ENCODE results near the gene FCGR3B.
"Not testable (repeated sequence)": the region's sequence is repeated elsewhere in the genome, so short reads cannot be mapped to it uniquely, and the experiment has no call there.

FCGR3B gene

GRCh38 chr1:161638251-161638993 lies 7.4 kb upstream of the FCGR3B start:
- H4K8ac ChIP-seq (ENCODE audit: low read depth, low read length); H3K4me2 ChIP-seq (ENCODE audit: low read length): not testable (repeated sequence)
- no CpG with 5 or more reads among the region's 6 CpGs for WGBS (ENCODE audit: extremely low coverage, insufficient coverage, insufficient read length)

DNA sequence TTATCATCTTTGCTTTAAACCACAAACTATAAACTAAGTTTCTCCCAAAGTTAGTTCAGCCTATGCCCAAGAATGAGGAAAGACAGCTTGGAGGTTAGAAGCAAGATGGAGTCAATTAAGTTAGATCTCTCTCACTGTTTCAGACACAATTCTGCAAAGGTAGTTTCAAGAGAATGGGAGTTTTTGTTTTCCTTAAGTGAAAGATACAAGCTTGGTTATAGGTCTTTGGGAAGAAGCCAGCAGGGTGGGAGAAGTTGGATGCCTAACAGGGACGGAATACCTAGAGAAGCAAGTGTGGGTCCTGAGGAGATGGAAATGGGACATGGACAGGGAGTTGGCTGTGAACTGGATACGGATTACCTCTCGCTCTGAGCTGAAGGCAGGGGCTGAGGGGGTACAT lies 6.0 kb upstream of the FCGR3B start:
- not testable (repeated sequence) for H3K27ac ChIP-seq (ENCODE audit: low read depth, low read length); H3K4me3 ChIP-seq (ENCODE audit: low read depth, low read length); H3K18ac ChIP-seq (ENCODE audit: low read length); DNase-seq; H3K9me3 ChIP-seq (ENCODE audit: insufficient read depth, low read depth, low read length); H3K4ac ChIP-seq (ENCODE audit: low read depth, low read length); H3K36me3 ChIP-seq (ENCODE audit: control insufficient read depth in 1 of 2, insufficient read depth in 2 of 2, low read length in 2 of 2); H2AK5ac ChIP-seq (ENCODE audit: low read length); H3K4me2 ChIP-seq (ENCODE audit: low read length); H3K79me2 ChIP-seq (ENCODE audit: control insufficient read depth, insufficient read depth, low read length, poor library complexity); H2BK12ac ChIP-seq (ENCODE audit: low read length); H4K8ac ChIP-seq (ENCODE audit: low read depth, low read length); H3K23ac ChIP-seq (ENCODE audit: low read length); H3K9ac ChIP-seq (ENCODE audit: low read length); H4K12ac ChIP-seq (ENCODE audit: low read depth, low read length); H3K4me1 ChIP-seq (ENCODE audit: control insufficient read depth in 1 of 2, insufficient read depth in 2 of 2, low read length in 2 of 2); H2BK5ac ChIP-seq (ENCODE audit: low read depth, low read length, poor library complexity); H4K91ac ChIP-seq (ENCODE audit: low read depth, low read length); H3K79me1 ChIP-seq (ENCODE audit: low read length); H3K14ac ChIP-seq (ENCODE audit: low read length); H2BK120ac ChIP-seq (ENCODE audit: insufficient read depth, low read length, poor library complexity); H3K27me3 ChIP-seq (ENCODE audit: insufficient read depth, low read length); H2AFZ ChIP-seq (ENCODE audit: insufficient read depth, low read length, poor library complexity)
- no CpG with 5 or more reads among the region's 3 CpGs for WGBS (ENCODE audit: extremely low coverage, insufficient coverage, insufficient read length)

More at GRCh38 chr1:161638251-161638993, 7.4 kb upstream of the FCGR3B start:
- H2AFZ ChIP-seq (ENCODE audit: insufficient read depth, low read length, poor library complexity); H3K14ac ChIP-seq (ENCODE audit: low read length); H3K4me1 ChIP-seq (ENCODE audit: control insufficient read depth in 1 of 2, insufficient read depth in 2 of 2, low read length in 2 of 2); H3K9ac ChIP-seq (ENCODE audit: low read length); H3K79me1 ChIP-seq (ENCODE audit: low read length); H3K79me2 ChIP-seq (ENCODE audit: control insufficient read depth, insufficient read depth, low read length, poor library complexity); H4K12ac ChIP-seq (ENCODE audit: low read depth, low read length); H2AK5ac ChIP-seq (ENCODE audit: low read length); H3K18ac ChIP-seq (ENCODE audit: low read length); H3K9me3 ChIP-seq (ENCODE audit: insufficient read depth, low read depth, low read length); H2BK5ac ChIP-seq (ENCODE audit: low read depth, low read length, poor library complexity); H3K4me3 ChIP-seq (ENCODE audit: low read depth, low read length); H3K23ac ChIP-seq (ENCODE audit: low read length); H3K4ac ChIP-seq (ENCODE audit: low read depth, low read length); H2BK120ac ChIP-seq (ENCODE audit: insufficient read depth, low read length, poor library complexity); H3K36me3 ChIP-seq (ENCODE audit: control insufficient read depth in 1 of 2, insufficient read depth in 2 of 2, low read length in 2 of 2); H2BK12ac ChIP-seq (ENCODE audit: low read length); H3K27ac ChIP-seq (ENCODE audit: low read depth, low read length); H4K91ac ChIP-seq (ENCODE audit: low read depth, low read length); H3K27me3 ChIP-seq (ENCODE audit: insufficient read depth, low read length); DNase-seq: not testable (repeated sequence)

- H3K18ac ChIP-seq (ENCODE audit: low read length); H2BK120ac ChIP-seq (ENCODE audit: insufficient read depth, low read length, poor library complexity); H2BK12ac ChIP-seq (ENCODE audit: low read length); H3K36me3 ChIP-seq (ENCODE audit: control insufficient read depth in 1 of 2, insufficient read depth in 2 of 2, low read length in 2 of 2); H3K9ac ChIP-seq (ENCODE audit: low read length); H3K9me3 ChIP-seq (ENCODE audit: insufficient read depth, low read depth, low read length); H3K79me2 ChIP-seq (ENCODE audit: control insufficient read depth, insufficient read depth, low read length, poor library complexity); H3K23ac ChIP-seq (ENCODE audit: low read length); H3K4ac ChIP-seq (ENCODE audit: low read depth, low read length); H3K27ac ChIP-seq (ENCODE audit: low read depth, low read length); H4K12ac ChIP-seq (ENCODE audit: low read depth, low read length); H3K4me1 ChIP-seq (ENCODE audit: control insufficient read depth in 1 of 2, insufficient read depth in 2 of 2, low read length in 2 of 2); H2AFZ ChIP-seq (ENCODE audit: insufficient read depth, low read length, poor library complexity); H2BK5ac ChIP-seq (ENCODE audit: low read depth, low read length, poor library complexity); H4K8ac ChIP-seq (ENCODE audit: low read depth, low read length); DNase-seq; H3K27me3 ChIP-seq (ENCODE audit: insufficient read depth, low read length); H3K4me2 ChIP-seq (ENCODE audit: low read length); H3K79me1 ChIP-seq (ENCODE audit: low read length); H2AK5ac ChIP-seq (ENCODE audit: low read length); H4K91ac ChIP-seq (ENCODE audit: low read depth, low read length); H3K4me3 ChIP-seq (ENCODE audit: low read depth, low read length); H3K14ac ChIP-seq (ENCODE audit: low read length): not testable (repeated sequence)
- WGBS (ENCODE audit: extremely low coverage, insufficient coverage, insufficient read length): no CpG with 5 or more reads among the region's 1 CpG
Measured at GRCh38 chr1:161636189-161636782, 5.3 kb upstream of the FCGR3B start.

DNA sequence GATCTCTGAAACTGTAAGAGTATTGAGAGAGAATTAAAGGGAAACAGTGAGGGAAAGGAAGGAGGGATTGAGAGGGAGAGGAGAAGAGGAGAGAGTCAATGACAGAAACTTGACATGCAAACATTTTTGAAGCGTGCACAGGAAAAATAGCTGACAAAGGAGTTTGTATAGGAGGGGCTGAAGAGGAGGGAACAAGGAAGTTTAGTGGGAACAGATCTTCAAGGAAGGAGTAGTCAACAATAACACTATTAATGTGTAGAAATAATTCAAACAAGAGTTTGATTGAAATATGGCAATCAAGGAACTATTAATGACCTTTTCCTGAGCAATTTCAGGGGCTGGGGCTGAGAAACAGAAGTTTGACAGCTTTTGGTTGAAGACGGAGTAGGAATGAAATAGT lies 4.0 kb upstream of the FCGR3B start:
- WGBS (ENCODE audit: extremely low coverage, insufficient coverage, insufficient read length): no CpG with 5 or more reads among the region's 2 CpGs
- not testable (repeated sequence) for H2AK5ac ChIP-seq (ENCODE audit: low read length); H3K9me3 ChIP-seq (ENCODE audit: insufficient read depth, low read depth, low read length)

More for the DNA sequence above, 4.0 kb upstream of the FCGR3B start:
- H4K8ac ChIP-seq (ENCODE audit: low read depth, low read length); H2BK120ac ChIP-seq (ENCODE audit: insufficient read depth, low read length, poor library complexity); H3K14ac ChIP-seq (ENCODE audit: low read length); H3K36me3 ChIP-seq (ENCODE audit: control insufficient read depth in 1 of 2, insufficient read depth in 2 of 2, low read length in 2 of 2); H2BK12ac ChIP-seq (ENCODE audit: low read length); H3K4me1 ChIP-seq (ENCODE audit: control insufficient read depth in 1 of 2, insufficient read depth in 2 of 2, low read length in 2 of 2); H2AFZ ChIP-seq (ENCODE audit: insufficient read depth, low read length, poor library complexity); H3K23ac ChIP-seq (ENCODE audit: low read length); H3K27me3 ChIP-seq (ENCODE audit: insufficient read depth, low read length); H3K9ac ChIP-seq (ENCODE audit: low read length); H2BK5ac ChIP-seq (ENCODE audit: low read depth, low read length, poor library complexity); H4K91ac ChIP-seq (ENCODE audit: low read depth, low read length); H3K4me2 ChIP-seq (ENCODE audit: low read length); H4K12ac ChIP-seq (ENCODE audit: low read depth, low read length); DNase-seq; H3K79me1 ChIP-seq (ENCODE audit: low read length); H3K27ac ChIP-seq (ENCODE audit: low read depth, low read length); H3K4me3 ChIP-seq (ENCODE audit: low read depth, low read length); H3K4ac ChIP-seq (ENCODE audit: low read depth, low read length); H3K79me2 ChIP-seq (ENCODE audit: control insufficient read depth, insufficient read depth, low read length, poor library complexity); H3K18ac ChIP-seq (ENCODE audit: low read length): not testable (repeated sequence)

Measured in trophoblast cell (in vitro differentiated cells and primary cell).